Peyer's patch (tissue), 4 donors: ENCODE data around the gene TTI1. TPM values are rescaled to one million over a fixed set of nuclear protein-coding genes. Genes with fewer than 3 reads are reported as not detected.

Experiments
- DNase-seq, 3 donors: peaks; one replicate each; pipeline ENCODE4 v3.0.0-alpha.2; 2017 to 2019
- H3K27ac ChIP-seq, 4 donors: fragments of 200-600 bp; sonication (generic); one replicate each; pipeline ENCODE4 v1.5.1; 2016 to 2019
- H3K27me3 ChIP-seq, 2 donors: fragments of 200-600 bp; sonication (generic); one replicate each; pipeline ENCODE4 v1.5.1; 2019
- H3K36me3 ChIP-seq, 3 donors: fragments of 200-600 bp; sonication (generic); one replicate each; pipeline ENCODE4 v1.5.1; 2016 to 2019
- H3K4me1 ChIP-seq, 4 donors: fragments of 200-600 bp; sonication (generic); one replicate each; pipeline ENCODE4 v1.5.1; 2016 to 2019
- H3K4me3 ChIP-seq, 4 donors: fragments of 200-600 bp; sonication (generic); 1 replicate in 3 of 4; 2 replicates in 1 of 4; pipeline ENCODE4 v1.5.1; 2016 to 2019; ENCODE audit warnings: mild to moderate bottlenecking in 1 of 4
- H3K9me3 ChIP-seq, 4 donors: fragments of 200-600 bp; sonication (generic); one replicate each; pipeline ENCODE4 v1.5.1; 2016 to 2019; ENCODE audit warnings: mild to moderate bottlenecking in 1 of 4
- CTCF ChIP-seq, 6 experiments: fragments of 450-650 bp in 4 of 6; fragments of 200-600 bp in 2 of 6; sonication (generic) in 1 of 6; IDR thresholded peaks; one replicate each; pipeline ENCODE4 v1.5.1; 2017 to 2019; ENCODE audit warnings: antibody characterized with exemption in 6 of 6, mild to moderate bottlenecking in 3 of 6, moderate library complexity in 1 of 6
- POLR2A ChIP-seq, 2 donors: fragments of 450-650 bp; IDR thresholded peaks; one replicate each; pipeline ENCODE4 v1.5.1; 2017; ENCODE audit warnings: antibody characterized with exemption in 2 of 2, mild to moderate bottlenecking in 2 of 2, moderate library complexity in 2 of 2
- total RNA-seq, 4 donors: library from RNA; depleted of rRNA; stranded (reverse); fragments of >200 nt; gene quantifications; one replicate each; pipeline ENCODE4 v1.1.0, GENCODE V29; 2016

The TTI1 gene
- total RNA-seq, 4 donors from 2014 or later: 9.3 to 34.7 (median 14.8) TPM

DNA sequence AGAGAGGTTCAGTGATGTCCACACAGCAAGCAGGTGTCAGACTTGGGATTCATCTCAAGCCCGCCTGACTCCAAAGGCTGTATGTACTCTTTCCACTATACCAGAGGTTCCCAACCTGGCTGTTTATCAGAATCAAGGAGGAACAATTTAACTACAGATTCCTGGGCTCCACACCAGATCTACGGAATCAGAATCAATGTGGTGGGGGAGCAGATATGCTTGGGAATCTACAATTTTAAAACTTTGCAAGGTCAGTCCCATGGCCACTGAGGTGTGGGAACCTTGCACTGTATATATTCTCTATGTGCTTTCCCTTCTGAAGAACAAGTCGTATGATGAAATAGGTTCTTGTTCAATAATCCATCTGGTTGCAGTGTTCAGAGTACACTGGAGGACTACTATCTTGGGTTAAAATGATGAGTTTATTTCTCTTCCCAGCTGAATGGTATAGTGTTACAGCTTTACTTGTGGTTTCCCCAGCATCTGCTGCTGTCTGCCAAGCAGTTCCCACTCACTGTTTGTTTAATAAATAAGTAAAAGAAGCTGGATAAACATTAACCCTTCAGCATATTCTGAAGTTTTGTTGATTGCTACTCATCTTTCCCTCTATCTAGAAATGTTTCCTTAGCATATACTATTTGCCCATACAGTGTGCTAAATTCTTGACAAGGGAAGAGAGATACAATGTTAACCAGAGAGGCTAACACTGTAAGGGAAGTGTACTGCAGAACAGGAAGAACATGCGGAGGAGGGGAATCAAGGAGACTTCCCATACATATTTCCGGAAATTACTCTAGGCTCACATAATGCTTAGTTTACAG lies 9.9 kb downstream of the TTI1 start:
- H3K27me3 ChIP-seq: no peaks in the 10 kb centered on the region
- no peak overlapping the region for H3K27ac ChIP-seq
- peaks cover 0 to 5% (median 0%) of the 10 kb centered on the region in 4 donors for H3K4me1 ChIP-seq
- TF ChIP-seq POLR2A (IDR thresholded peaks at IDR 0.05) (no peak), CTCF (IDR thresholded peaks at IDR 0.05) (no peak)
- H3K4me3 ChIP-seq: no peak overlapping the region
- no peaks in the 10 kb centered on the region for H3K9me3 ChIP-seq
- DNase-seq: no peak
- peaks cover 0 to 6% (median 0%) of the 10 kb centered on the region in 3 donors for H3K36me3 ChIP-seq

- no peak for DNase-seq
- Histone ChIP-seq H3K9me3 (peaks cover 0 to 9% (median 0%) of the 10 kb centered on the region in 4 donors), H3K27me3 (no peaks in the 10 kb centered on the region), H3K36me3 (peaks cover 0 to 22% (median 5%) of the 10 kb centered on the region in 3 donors), H3K27ac (no peak overlapping the region), H3K4me1 (peaks cover 0 to 5% (median 0%) of the 10 kb centered on the region in 4 donors), H3K4me3 (no peak overlapping the region)
- TF ChIP-seq CTCF (IDR thresholded peaks at IDR 0.05) (no peak), POLR2A (IDR thresholded peaks at IDR 0.05) (no peak)
These were observed 12.0 kb downstream of the TTI1 start for GRCh38 chr20:38021087-38021772.

- H3K4me3 ChIP-seq: no peak overlapping the region
- no peak overlapping the region for H3K27ac ChIP-seq
- TF ChIP-seq POLR2A (IDR thresholded peaks at IDR 0.05) (no peak), CTCF (IDR thresholded peaks at IDR 0.05) (no peak)
- H3K9me3 ChIP-seq: peaks cover 0 to 9% (median 0%) of the 10 kb centered on the region in 4 donors
- H3K4me1 ChIP-seq: no peaks in the 10 kb centered on the region
- peaks cover 0 to 36% (median 5%) of the 10 kb centered on the region in 3 donors for H3K36me3 ChIP-seq
- H3K27me3 ChIP-seq: no peaks in the 10 kb centered on the region
- no peak for DNase-seq
These were observed 14.9 kb downstream of the TTI1 start for GRCh38 chr20:38018385-38018784.

- peaks cover 0 to 40% (median 5%) of the 10 kb centered on the region in 3 donors for H3K36me3 ChIP-seq
- DNase-seq: no peak
- no peaks in the 10 kb centered on the region for H3K4me1 ChIP-seq
- TF ChIP-seq POLR2A (IDR thresholded peaks at IDR 0.05): no peak
- no peak for TF ChIP-seq CTCF (IDR thresholded peaks at IDR 0.05)
- no peak overlapping the region for H3K4me3 ChIP-seq
- H3K27ac ChIP-seq: no peak overlapping the region
- no peaks in the 10 kb centered on the region for H3K27me3 ChIP-seq
- H3K9me3 ChIP-seq: peaks cover 0 to 9% (median 0%) of the 10 kb centered on the region in 4 donors
These were observed 15.3 kb downstream of the TTI1 start for GRCh38 chr20:38017959-38018358.

GRCh38 chr20:38013887-38014286 lies 19.4 kb downstream of the TTI1 start:
- peaks cover 0 to 60% (median 5%) of the 10 kb centered on the region in 3 donors for H3K36me3 ChIP-seq
- no peaks in the 10 kb centered on the region for H3K27me3 ChIP-seq
- H3K4me3 ChIP-seq: no peak overlapping the region
- TF ChIP-seq CTCF (IDR thresholded peaks at IDR 0.05) (no peak), POLR2A (IDR thresholded peaks at IDR 0.05) (no peak)
- no peak overlapping the region for H3K27ac ChIP-seq
- H3K4me1 ChIP-seq: no peaks in the 10 kb centered on the region
- peaks cover 0 to 9% (median 0%) of the 10 kb centered on the region in 4 donors for H3K9me3 ChIP-seq
- no peak for DNase-seq
